NT2/D1 (cell line): ENCODE results near the gene TOX3.

ENCODE experiments used
- DNase-seq: peaks from one replicate; pipeline ENCODE4 v3.0.0-alpha.2; 2011; ENCODE audit warnings: low read depth, low spot score
- H3K27me3 ChIP-seq: 2 replicates; pipeline ENCODE4 v1.6.0; 2011; ENCODE audit warnings: mild to moderate bottlenecking; ENCODE audit not compliant: insufficient read length, insufficient read depth
- H3K36me3 ChIP-seq: 2 replicates; pipeline ENCODE4 v1.6.1; 2011; ENCODE audit warnings: mild to moderate bottlenecking, low read length, mixed read lengths; ENCODE audit not compliant: insufficient read depth, insufficient read length
- H3K4me1 ChIP-seq: 2 replicates; pipeline ENCODE4 v1.5.1; 2011; ENCODE audit not compliant: insufficient read depth, insufficient read length
- H3K4me3 ChIP-seq: 2 replicates; pipeline ENCODE4 v1.5.1; 2011; ENCODE audit warnings: low read depth; ENCODE audit not compliant: insufficient read length
- H3K9ac ChIP-seq: 2 replicates; pipeline ENCODE4 v1.6.0; 2011; ENCODE audit warnings: low read depth; ENCODE audit not compliant: insufficient read length
- H3K9me3 ChIP-seq: 2 replicates; pipeline ENCODE4 v1.5.1; 2011; ENCODE audit warnings: mild to moderate bottlenecking, low read length; ENCODE audit not compliant: insufficient read depth
- SUZ12 ChIP-seq: IDR thresholded peaks from 2 replicates; pipeline ENCODE4 v1.6.1; 2011; ENCODE audit not compliant: insufficient read length, insufficient read depth; ENCODE audit errors: extremely low read depth
- YY1 ChIP-seq: IDR thresholded peaks from 2 replicates; pipeline ENCODE4 v1.6.1; 2011; ENCODE audit not compliant: insufficient read length, insufficient read depth
- ZNF274 ChIP-seq: IDR thresholded peaks from 2 replicates; pipeline ENCODE4 v1.6.1; 2011; ENCODE audit warnings: mild to moderate bottlenecking, low read depth, low read length

TOX3 gene

DNA sequence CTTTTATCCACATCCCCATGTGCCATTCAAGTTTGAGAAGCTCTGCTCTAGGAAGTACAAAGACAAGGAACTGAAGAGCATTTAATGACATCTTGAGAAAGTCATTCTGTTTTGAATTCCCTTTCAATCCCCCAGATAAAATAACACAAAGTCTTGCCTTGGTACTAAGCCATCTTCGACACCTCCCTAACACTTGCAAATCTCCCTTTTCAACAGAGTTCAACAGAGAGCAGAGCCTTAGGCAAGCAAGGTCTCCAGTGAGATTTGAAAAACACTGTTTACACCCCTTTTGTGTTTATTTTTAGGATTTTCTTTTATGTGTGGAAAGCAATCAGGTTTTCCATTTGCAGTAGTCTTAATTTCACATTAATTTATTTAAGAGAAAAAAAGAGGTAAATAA, 13.6 kb downstream of the TOX3 start:
- DNase-seq, result no peak

DNA sequence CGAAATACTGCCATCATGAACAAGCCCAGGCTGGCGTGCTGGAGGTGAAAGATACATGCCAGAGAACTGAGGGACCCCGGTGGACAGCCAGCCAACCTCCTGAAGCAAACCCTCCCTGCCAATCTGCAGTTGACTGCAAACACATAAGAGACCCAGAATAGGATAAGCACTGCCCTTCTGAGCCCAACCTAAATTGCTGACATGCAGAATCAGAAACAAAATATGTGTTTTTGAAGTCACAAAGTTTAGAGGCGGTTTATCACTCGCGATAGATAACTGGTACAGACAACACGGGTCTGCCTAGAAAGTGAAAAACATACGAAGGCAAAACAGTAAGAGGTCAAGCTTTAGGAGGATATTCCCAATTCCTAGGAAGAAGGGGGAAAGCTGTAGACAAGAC, 14.6 kb downstream of the TOX3 start:
- Histone ChIP-seq H3K4me3 (no peak overlapping the region), H3K9me3 (no peaks in the 10 kb centered on the region), H3K27me3 (no peaks in the 10 kb centered on the region), H3K4me1 (no peaks in the 10 kb centered on the region), H3K36me3 (no peaks in the 10 kb centered on the region), H3K9ac (no peak overlapping the region)
- no peak for TF ChIP-seq SUZ12
- TF ChIP-seq ZNF274, result no peak
- no peak for TF ChIP-seq YY1
- no peak for DNase-seq

More for the DNA sequence above, 13.6 kb downstream of the TOX3 start:
- H3K27me3 ChIP-seq, result no peaks in the 10 kb centered on the region
- no peak overlapping the region for H3K4me3 ChIP-seq
- no peaks in the 10 kb centered on the region for H3K36me3 ChIP-seq
- H3K4me1 ChIP-seq, result no peaks in the 10 kb centered on the region
- TF ChIP-seq YY1 (no peak), SUZ12 (no peak), ZNF274 (no peak)
- no peak overlapping the region for H3K9ac ChIP-seq
- H3K9me3 ChIP-seq, result no peaks in the 10 kb centered on the region

DNA sequence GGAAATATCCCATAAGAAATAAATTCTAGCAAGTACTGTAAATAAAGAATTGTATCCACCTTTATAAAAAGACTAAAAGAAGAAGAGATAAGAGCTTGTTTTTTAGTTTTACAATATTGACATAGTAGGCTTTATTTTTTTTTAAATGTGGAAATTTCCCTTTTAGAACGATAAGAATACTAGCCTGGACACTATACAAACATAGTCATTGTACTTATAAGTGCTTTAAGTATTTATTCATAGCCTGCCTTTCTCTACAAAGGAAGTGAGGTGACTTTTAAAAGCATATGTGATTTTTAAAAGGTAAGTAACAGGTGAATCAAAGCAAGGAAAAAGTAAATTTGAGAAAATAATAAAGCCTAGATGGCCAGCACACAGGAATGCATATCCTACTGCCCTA, 17.7 kb downstream of the TOX3 start:
- no peaks in the 10 kb centered on the region for H3K27me3 ChIP-seq
- no peaks in the 10 kb centered on the region for H3K4me1 ChIP-seq
- H3K4me3 ChIP-seq, result no peak overlapping the region
- H3K36me3 ChIP-seq, result no peaks in the 10 kb centered on the region
- TF ChIP-seq SUZ12 (no peak), YY1 (no peak), ZNF274 (no peak)
- H3K9me3 ChIP-seq, result no peaks in the 10 kb centered on the region
- no peak for DNase-seq
- no peak overlapping the region for H3K9ac ChIP-seq

DNA sequence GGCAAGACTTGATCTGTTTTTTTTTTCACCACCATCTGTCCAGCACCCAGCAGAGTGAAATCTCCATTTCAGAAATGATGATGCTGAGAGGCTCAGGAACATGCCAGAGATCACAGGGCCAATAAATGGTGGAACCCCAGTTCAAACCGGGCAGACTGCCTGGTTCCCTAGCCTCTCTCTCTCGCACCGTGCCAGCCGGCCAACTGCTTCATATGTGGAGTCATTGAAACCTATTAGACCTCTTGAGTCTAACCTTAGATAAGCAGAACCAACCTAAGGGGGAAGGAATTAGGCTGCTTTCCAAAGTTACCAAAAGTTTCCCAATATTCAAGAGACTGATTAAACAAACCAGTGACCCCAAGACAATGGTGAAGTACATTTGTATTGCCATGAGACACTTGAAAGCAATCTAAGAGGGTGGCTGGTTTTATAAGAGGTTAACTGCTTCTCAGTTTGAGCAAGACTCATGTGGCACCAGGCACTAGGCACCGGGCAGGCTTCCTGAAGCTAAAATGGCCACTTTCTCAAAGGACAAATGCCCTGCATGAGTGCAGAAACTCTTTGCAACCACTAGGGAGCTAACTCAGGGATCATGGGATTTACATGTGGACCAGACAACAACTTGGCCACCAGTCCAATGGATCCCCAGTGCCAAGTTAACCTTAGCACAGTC, 18.4 kb downstream of the TOX3 start:
- Histone ChIP-seq H3K4me1 (no peaks in the 10 kb centered on the region), H3K36me3 (no peaks in the 10 kb centered on the region), H3K27me3 (no peaks in the 10 kb centered on the region), H3K4me3 (no peak overlapping the region), H3K9me3 (no peaks in the 10 kb centered on the region), H3K9ac (no peak overlapping the region)
- no peak for TF ChIP-seq ZNF274
- TF ChIP-seq YY1, result no peak
- no peak for TF ChIP-seq SUZ12
- no peak for DNase-seq

DNA sequence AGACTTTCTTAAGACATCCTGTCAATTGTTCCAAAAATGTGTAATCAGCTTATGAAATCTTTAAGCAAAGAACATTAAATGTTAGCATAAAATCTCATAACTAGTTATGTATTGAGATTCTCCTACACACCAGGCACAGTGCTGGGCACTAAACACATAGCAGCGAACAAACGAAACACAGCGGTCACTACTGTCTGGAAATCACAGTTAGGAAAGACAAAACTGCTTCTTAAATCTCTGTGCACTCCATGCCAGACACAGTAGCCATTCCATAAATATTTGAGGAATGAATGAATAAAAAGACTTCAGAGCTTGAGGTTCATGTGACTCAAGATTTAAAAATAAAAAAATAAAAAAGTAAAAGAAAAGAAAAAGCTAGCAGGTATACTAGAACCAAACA, 20.1 kb downstream of the TOX3 start:
- no peaks in the 10 kb centered on the region for H3K36me3 ChIP-seq
- TF ChIP-seq ZNF274, result no peak
- no peak for TF ChIP-seq SUZ12
- no peak for TF ChIP-seq YY1
- H3K27me3 ChIP-seq, result no peaks in the 10 kb centered on the region
- no peak for DNase-seq
- no peak overlapping the region for H3K4me3 ChIP-seq
- no peak overlapping the region for H3K9ac ChIP-seq
- H3K9me3 ChIP-seq, result no peaks in the 10 kb centered on the region
- no peaks in the 10 kb centered on the region for H3K4me1 ChIP-seq

DNA sequence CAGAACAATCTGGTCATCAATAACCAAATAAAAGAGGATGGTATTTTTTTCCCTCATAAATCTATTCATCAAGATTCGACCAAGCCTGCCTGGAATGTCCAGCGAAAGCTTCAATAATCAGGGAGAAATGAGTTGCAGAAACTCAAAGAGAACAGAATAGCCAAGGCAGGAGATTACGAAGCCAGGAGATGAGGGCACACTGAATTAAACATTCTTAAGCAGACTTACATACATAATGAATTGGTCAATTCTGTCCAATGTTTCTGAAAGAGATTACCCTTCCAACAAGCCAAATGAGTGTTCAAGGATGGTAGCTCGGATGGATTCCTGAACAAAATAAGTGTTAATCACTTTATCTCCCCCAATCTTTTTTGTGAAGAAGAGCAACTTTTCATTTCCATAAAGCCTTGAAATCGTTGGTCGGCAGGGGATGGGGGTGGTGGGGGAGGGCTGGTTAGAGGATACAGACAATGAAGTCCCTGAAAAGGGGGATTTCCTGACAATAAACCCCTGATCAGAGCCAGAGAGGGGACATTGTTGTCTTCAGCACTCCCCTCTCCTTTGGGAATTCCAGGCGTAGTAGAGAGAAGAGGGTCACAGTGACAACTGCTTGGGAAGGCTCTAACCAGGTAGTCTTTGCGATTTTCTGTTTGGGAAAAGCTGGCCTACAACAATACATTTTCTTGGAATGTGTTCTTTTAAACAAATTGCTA, 20.7 kb downstream of the TOX3 start:
- no peak for TF ChIP-seq SUZ12
- TF ChIP-seq ZNF274, result no peak
- no peak for TF ChIP-seq YY1
- no peaks in the 10 kb centered on the region for H3K36me3 ChIP-seq
- no peaks in the 10 kb centered on the region for H3K27me3 ChIP-seq
- no peaks in the 10 kb centered on the region for H3K9me3 ChIP-seq
- H3K4me3 ChIP-seq, result no peak overlapping the region
- H3K9ac ChIP-seq, result no peak overlapping the region
- no peak for DNase-seq
- H3K4me1 ChIP-seq, result no peaks in the 10 kb centered on the region

DNA sequence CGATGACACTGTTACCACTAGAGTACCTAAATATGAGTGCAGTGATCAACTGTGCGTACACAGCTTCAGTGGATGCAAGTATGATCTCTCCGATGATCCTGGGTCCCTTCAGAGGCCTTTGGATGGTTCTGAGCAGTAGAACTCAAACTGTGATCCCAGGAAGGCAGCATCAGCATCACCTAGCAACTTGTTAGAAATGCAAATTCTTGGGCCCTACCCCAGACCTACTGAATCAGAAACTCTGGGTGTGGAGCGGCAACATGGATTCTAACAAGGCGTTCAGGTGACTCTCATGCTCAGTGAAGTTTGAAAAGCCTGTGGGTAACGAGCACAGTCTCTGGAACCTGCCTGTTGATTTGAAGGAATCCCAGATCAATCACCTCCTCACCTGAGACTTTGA, 25.4 kb downstream of the TOX3 start:
- no peaks in the 10 kb centered on the region for H3K9me3 ChIP-seq
- TF ChIP-seq ZNF274 (no peak), SUZ12 (no peak), YY1 (no peak)
- H3K4me1 ChIP-seq, result no peaks in the 10 kb centered on the region
- DNase-seq, result no peak
- no peaks in the 10 kb centered on the region for H3K36me3 ChIP-seq
- H3K4me3 ChIP-seq, result no peak overlapping the region
- H3K27me3 ChIP-seq, result no peaks in the 10 kb centered on the region
- no peak overlapping the region for H3K9ac ChIP-seq

DNA sequence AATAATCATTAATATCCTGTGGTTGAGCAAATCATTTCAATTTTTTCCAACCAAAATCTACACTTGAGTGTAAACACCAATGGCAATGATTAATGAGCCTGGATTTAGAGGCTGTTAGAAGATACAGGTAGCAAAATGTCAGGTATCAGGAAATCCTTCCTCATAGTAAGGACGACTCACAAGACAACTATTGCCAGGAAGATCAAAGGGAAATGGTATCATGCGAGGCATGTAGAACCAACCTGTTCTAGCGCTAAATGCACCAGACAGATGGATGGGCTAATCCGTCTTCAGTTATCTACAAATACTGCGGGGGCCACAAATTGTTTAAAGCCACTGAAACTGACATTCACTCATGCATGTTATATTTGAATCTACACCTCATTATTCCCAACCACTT, 28.1 kb downstream of the TOX3 start:
- Histone ChIP-seq H3K9ac (no peak overlapping the region), H3K4me3 (no peak overlapping the region), H3K4me1 (no peaks in the 10 kb centered on the region), H3K27me3 (no peaks in the 10 kb centered on the region), H3K9me3 (no peaks in the 10 kb centered on the region), H3K36me3 (no peaks in the 10 kb centered on the region)
- TF ChIP-seq ZNF274 (no peak), SUZ12 (no peak), YY1 (no peak)
- DNase-seq, result no peak
